GM12892 (cell line): ENCODE results near the gene SEC16A.

Experiments used
- POLR2A ChIP-seq: IDR thresholded peaks from 2 replicates; pipeline ENCODE4 v1.6.1; 2011; ENCODE audit warnings: low read depth, low read length, control low read depth
- POLR2AphosphoS5 ChIP-seq: IDR thresholded peaks from 2 replicates; pipeline ENCODE4 v1.6.1; 2011; ENCODE audit warnings: low read depth, low read length, control low read depth

GRCh38 chr9:136499935-136500910, 17.4 kb upstream of the SEC16A start:
- TF ChIP-seq POLR2A (no peak), POLR2AphosphoS5 (no peak)
